ENCODE results near the gene NFE2L3. TPM values are rescaled to one million over a fixed set of nuclear protein-coding genes. Genes with fewer than 3 reads are reported as not detected.

The NFE2L3 gene
- total RNA-seq, 1 donor from 2014 or later, result 5.8 TPM

DNA sequence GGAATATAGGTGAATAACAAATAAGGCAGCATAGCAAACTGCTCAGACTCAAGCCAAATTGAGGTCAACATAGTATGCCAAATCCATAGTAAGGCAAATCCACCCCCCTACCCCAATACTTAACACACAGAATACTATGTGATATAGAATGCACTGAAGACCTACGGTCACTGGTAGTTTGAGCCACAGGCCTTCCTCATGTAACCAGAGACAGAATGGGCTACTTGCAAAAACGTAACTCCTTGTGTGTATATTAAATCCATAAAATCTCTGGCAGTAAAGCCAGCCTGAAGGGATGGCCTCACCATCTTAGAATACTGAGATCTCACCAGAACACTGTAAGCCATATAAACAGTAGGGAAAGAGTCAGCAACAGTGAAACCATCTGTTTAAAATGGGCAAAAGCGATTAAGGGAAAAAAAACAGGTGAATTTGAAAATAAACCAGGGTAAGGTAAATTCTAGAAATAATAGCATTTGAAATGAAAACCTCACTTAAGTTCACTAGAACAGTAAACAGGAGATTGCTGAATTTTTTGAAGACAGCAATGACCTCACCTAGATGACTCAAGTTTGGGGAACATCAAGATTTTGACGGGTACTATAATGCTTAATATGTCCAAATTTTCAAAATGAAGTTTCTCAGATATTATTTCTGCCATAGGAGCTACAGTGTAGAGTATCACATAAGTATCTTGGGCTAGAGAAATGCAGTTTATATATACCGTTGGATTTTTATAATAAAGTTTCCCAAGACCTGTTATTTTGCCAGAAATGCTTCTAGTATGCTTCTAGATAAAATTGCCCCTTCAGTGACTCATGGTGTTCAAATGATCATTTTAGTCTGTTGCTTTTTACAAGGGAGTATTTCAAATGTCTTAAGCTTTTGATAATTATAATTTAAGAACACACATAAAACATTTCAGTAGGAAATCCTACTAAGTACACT lies 34.6 kb downstream of the NFE2L3 start:
- FAIRE-seq (no peak), DNase-seq (ENCODE audit: low read depth) (no peak)
- Histone ChIP-seq H3K27me3 (ENCODE audit: control insufficient read depth, insufficient read depth, low read length) (no peaks in the 10 kb centered on the region), H3K4me3 (ENCODE audit: low read depth, low read length) (no peak overlapping the region), H3K36me3 (ENCODE audit: control insufficient read depth, insufficient read depth, low read length) (peaks cover 14% of the 10 kb centered on the region)
- TF ChIP-seq, protein P1, sequence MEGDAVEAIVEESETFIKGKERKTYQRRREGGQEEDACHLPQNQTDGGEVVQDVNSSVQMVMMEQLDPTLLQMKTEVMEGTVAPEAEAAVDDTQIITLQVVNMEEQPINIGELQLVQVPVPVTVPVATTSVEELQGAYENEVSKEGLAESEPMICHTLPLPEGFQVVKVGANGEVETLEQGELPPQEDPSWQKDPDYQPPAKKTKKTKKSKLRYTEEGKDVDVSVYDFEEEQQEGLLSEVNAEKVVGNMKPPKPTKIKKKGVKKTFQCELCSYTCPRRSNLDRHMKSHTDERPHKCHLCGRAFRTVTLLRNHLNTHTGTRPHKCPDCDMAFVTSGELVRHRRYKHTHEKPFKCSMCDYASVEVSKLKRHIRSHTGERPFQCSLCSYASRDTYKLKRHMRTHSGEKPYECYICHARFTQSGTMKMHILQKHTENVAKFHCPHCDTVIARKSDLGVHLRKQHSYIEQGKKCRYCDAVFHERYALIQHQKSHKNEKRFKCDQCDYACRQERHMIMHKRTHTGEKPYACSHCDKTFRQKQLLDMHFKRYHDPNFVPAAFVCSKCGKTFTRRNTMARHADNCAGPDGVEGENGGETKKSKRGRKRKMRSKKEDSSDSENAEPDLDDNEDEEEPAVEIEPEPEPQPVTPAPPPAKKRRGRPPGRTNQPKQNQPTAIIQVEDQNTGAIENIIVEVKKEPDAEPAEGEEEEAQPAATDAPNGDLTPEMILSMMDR (IDR thresholded peaks at IDR 0.05; ENCODE audit: insufficient read depth, low read length, severe bottlenecking), result no peak

DNA sequence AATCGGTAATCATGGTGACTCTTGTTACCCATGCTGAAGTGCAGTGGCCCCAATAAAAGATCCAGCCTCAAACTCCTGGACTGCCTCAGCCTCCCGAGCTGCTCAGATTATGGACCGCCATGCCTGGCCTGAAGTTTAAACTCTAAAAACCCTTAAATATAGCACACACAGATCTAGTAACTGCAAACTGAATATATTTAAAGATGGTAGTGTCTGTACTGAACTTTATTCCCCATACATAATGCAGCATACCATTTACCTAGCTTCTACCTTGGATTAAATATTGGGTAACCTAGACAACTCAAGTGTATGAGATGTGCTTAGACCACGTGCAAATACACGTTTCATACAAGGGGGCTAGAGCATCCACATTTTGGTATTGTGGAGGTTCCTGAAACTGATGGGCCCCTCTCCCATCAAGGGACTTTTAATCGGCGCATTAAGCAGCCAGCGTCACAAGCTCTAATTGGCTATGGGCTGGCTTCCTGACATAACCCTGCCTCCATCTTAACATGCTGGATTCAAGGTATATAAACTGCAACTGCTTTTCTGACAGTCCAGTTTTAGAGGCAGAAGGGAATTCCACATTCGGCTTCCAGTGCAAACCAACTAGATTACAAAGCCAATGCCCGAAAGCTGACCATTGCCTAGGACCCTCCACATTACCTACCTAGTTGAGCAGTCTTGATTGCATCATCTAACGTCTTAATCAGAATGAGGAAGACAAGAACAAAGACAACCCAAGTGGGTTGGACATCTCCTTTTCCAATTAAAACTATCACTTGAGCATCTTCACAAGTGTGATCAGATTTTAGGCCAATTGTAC lies 35.6 kb downstream of the NFE2L3 start:
- no peak for DNase-seq (ENCODE audit: low read depth)
- Histone ChIP-seq H3K4me3 (ENCODE audit: low read depth, low read length) (no peak overlapping the region), H3K36me3 (ENCODE audit: control insufficient read depth, insufficient read depth, low read length) (peaks cover 15% of the 10 kb centered on the region), H3K27me3 (ENCODE audit: control insufficient read depth, insufficient read depth, low read length) (no peaks in the 10 kb centered on the region)
- FAIRE-seq, result no peak
- TF ChIP-seq, protein P1 (IDR thresholded peaks at IDR 0.05; ENCODE audit: insufficient read depth, low read length, severe bottlenecking), result no peak

DNA sequence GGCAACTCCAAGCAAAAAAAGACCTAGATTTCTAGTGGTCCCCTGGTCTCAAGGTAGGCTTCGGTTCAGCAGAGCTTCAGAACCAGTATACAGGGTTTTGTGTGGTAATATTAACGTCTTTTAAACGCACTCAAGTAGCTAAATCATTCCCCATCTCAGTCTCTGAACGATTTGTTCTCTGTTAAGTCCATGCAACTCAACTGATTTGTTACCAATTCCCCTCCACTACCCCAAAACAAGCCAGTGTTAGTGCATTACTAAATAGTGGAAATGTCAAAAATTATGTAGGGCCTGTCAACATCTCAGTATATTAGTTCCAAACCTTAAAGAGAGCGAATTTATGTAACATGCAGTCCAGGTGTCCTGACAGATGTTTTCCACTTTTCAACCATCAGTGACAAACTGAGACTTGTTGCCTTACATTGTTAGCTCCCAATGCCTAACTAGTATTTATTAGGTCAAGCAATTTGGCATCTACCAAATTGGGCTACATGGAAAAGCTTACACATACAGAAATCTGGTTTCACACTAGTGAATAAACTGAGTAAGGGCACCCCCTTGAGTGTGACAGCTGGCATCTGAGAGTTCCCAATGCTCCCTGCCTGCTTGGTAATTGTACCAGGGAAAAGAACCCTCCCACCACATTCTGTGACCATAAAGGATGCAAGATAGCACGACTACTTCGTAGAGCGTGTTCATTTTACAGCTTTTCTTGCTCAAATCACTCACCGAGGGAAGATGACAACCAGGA lies 36.4 kb downstream of the NFE2L3 start:
- TF ChIP-seq, protein P1 (IDR thresholded peaks at IDR 0.05; ENCODE audit: insufficient read depth, low read length, severe bottlenecking), result no peak
- DNase-seq (ENCODE audit: low read depth) (no peak), FAIRE-seq (no peak)
- H3K27me3 ChIP-seq (ENCODE audit: control insufficient read depth, insufficient read depth, low read length), result no peaks in the 10 kb centered on the region
- no peak overlapping the region for H3K4me3 ChIP-seq (ENCODE audit: low read depth, low read length)
- H3K36me3 ChIP-seq (ENCODE audit: control insufficient read depth, insufficient read depth, low read length), result peaks cover 20% of the 10 kb centered on the region

DNA sequence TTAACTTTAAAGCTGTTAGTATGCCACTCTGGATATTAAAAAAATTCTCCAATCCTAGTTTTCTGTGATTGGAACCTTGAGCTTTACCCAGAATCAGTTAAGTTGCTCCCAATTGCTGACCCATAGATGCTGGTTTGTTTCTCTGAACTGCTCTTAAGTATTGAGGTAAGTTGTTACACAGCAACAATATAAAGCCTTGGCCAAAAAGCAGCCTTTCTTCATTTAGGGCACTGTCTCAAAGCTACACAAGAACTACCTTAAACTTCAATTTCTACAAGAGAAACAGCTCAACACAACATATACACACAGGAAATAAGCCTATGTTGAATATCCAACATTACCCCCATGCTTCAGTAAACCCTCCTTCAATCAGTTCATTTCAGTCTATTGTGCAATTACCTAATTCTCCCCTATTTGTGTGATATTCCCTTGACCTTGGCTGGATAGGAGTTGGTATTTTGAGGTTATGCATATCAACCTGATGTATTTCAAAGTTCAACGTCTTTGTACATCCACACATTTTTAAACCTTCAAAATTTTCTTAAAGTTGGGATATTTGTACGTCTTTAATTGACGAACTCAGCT lies 37.1 kb downstream of the NFE2L3 start:
- peaks cover 23% of the 10 kb centered on the region for H3K36me3 ChIP-seq (ENCODE audit: control insufficient read depth, insufficient read depth, low read length)
- TF ChIP-seq, protein P1 (IDR thresholded peaks at IDR 0.05; ENCODE audit: insufficient read depth, low read length, severe bottlenecking), result no peak
- no peak for FAIRE-seq

DNA sequence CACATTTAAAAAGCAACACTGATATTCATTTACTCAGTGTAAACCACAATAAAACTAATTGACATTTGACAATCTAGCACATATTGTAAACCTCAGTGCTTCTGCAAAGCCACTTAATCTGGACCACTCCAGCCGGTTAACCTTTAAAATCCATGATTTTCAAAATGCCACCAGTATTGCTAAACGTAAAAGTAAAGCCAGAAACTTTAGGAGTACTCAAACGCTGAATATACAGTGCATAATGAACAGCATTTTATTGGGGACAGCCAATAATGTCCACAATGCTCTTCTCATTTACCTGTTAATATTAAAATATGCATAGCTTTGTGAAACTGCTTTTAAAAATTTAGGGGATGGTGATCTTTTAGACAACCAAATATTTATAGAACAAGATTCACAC lies 37.7 kb downstream of the NFE2L3 start:
- no peak for FAIRE-seq

More for the DNA sequence above, 37.1 kb downstream of the NFE2L3 start:
- no peaks in the 10 kb centered on the region for H3K27me3 ChIP-seq (ENCODE audit: control insufficient read depth, insufficient read depth, low read length)
- no peak overlapping the region for H3K4me3 ChIP-seq (ENCODE audit: low read depth, low read length)
- no peak for DNase-seq (ENCODE audit: low read depth)

More for the DNA sequence above, 37.7 kb downstream of the NFE2L3 start:
- DNase-seq (ENCODE audit: low read depth), result no peak
- H3K36me3 ChIP-seq (ENCODE audit: control insufficient read depth, insufficient read depth, low read length), result peaks cover 27% of the 10 kb centered on the region
- no peak overlapping the region for H3K4me3 ChIP-seq (ENCODE audit: low read depth, low read length)
- TF ChIP-seq, protein P1 (IDR thresholded peaks at IDR 0.05; ENCODE audit: insufficient read depth, low read length, severe bottlenecking), result no peak
- no peaks in the 10 kb centered on the region for H3K27me3 ChIP-seq (ENCODE audit: control insufficient read depth, insufficient read depth, low read length)

Data from bronchial epithelial cell (primary cell).